Stimulated activated naive CD8-positive, alpha-beta T cell treated with anti-CD3 and anti-CD28 coated beads, Interleukin-15, Interleukin-2, amounts not matched to agents 100 ng/mL and 50 ng/mL, for 24 hours (primary cell): ENCODE measurements around the gene ADM2.
A peak's percentile ranks its signal among the peaks of the same experiment; 100 is the strongest.

ENCODE experiments used
- H3K27ac Mint-ChIP-seq: one replicate; pipeline ENCODE4 v1.8.0; 2021; ENCODE audit warnings: mild to moderate bottlenecking, mixed read lengths
- H3K27me3 Mint-ChIP-seq: one replicate; pipeline ENCODE4 v1.8.0; 2021; ENCODE audit warnings: mixed read lengths
- H3K36me3 Mint-ChIP-seq: one replicate; pipeline ENCODE4 v1.8.0; 2021; ENCODE audit warnings: low read depth, mixed read lengths
- H3K4me1 Mint-ChIP-seq: one replicate; pipeline ENCODE4 v1.8.0; 2021; ENCODE audit warnings: low read depth, mixed read lengths
- H3K4me3 Mint-ChIP-seq: one replicate; pipeline ENCODE4 v1.8.0; 2021; ENCODE audit warnings: mild to moderate bottlenecking, mixed read lengths
- H3K9me3 Mint-ChIP-seq: one replicate; pipeline ENCODE4 v1.8.0; 2021; ENCODE audit warnings: mixed read lengths

ADM2 gene

DNA sequence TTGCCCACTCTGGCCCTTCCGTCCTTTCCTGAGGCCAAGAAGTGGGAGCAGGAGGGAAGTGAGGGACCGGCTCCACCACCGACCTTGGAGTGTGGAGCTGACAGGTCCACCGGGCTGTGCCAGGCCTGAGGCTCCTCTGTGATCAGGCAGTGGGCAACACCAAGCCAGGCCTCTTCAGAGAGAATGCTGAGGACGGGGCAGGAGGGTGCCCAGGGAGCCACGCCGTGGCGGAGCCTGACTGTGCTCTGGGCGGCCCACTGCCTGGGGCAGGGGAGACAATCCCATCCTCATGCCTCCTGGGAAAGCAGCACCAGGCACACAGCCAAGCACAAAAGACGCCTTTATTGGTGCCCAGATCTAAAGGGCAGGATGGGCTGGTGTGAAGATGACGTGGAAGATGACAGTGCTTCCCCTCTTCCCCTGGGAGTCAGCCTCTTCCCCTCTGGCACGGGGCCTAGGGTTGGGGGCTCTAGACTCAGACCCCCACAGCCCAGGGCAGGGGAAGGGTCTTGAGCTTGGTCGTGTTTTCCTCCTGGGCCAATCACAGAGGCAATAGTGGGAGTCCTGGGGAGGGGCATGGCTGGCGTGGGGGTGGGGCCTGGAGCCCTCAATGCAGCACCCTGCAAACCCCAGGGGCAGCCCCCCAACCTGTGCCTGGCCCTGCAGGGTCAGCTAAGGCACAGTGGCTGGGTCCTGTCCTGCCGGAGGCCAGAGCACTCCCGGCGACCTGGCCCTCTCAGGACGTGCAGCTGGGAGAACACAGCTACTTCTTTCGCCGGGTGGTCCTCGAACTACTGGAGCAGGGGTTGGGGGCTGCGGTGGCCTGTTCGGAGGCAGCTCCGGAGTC lies 21.5 kb downstream of the ADM2 start:
- Mint-ChIP-seq H3K4me3 (no peak overlapping the region), H3K27me3 (no peaks in the 10 kb centered on the region), H3K9me3 (no peaks in the 10 kb centered on the region), H3K36me3 (no peaks in the 10 kb centered on the region), H3K4me1 (peaks cover 3% of the 10 kb centered on the region), H3K27ac (no peak overlapping the region)

DNA sequence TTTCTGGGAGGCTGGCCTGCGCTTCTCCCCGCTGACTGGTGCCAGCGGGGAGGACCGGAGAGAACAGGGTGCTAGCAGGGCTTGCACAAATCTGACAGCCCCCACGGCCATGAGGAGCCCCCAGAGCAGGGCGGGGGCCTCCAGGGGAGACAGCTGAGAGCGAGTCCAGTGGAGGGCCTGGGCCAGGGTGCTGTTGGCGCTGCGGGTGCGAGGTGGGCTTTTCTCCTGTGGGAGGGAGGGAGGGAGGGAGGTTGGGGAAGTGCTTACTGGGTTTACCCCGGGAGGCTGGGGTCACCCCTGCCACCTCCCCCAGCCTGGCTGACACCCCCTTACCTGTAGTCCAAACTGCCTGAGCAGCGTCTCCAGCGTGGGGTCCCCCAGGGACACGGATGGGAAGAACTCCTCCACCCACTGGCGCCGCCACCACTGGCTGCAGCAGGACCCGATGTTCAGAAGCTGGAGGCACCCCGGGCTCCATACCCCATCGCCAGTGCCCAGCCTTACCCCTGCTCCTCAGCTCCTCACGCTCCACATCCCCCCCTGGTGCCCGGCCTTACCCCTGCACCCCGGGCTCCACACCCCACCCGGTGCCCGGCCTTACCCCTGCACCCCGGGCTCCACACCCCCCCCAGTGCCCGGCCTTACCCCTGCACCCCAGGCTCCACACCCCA lies 22.3 kb downstream of the ADM2 start:
- Mint-ChIP-seq H3K27me3 (no peaks in the 10 kb centered on the region), H3K9me3 (no peaks in the 10 kb centered on the region), H3K4me3 (no peak overlapping the region), H3K27ac (no peak overlapping the region), H3K4me1 (peaks cover 3% of the 10 kb centered on the region), H3K36me3 (no peaks in the 10 kb centered on the region)

DNA sequence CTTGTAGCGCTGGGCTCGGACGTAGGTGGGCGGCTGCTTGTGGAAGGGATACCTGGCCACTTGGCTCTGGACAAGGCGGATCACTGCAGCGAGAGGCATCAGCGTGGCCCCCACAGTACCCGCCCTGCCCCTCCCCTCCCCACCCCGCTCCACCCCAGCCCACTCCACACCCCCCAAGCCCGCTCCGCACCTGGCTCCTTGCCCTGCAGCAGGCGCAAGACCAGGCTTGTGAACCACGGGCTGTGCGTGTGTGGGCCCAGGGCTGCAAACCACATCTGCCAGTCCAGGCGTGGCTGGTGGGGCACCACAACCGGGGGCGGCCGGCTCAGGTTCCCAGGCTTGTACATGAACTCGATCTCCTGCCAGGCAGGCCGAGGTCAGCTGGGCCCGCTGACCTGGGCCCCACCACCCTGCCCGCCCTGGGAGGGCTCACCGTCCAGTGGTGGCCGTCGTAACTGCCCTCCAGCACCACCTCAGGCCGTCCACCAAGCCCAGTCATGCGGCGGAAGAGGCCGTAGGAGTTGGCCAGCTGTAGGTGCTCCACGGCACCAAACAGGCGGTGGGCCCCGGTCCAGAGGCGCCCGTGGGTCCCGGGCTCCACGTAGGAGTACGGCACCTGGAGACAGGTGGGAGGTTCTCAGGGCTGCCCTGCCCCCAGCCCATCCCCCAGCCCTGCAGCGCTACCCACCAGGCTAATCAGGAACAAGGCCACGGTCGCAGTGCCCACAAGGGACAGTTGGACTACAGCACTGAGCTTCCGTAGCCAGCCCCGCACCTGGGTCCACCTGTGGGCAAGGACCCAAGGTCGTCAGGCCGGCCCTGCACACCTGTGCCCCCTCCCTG lies 23.2 kb downstream of the ADM2 start:
- H3K4me1 Mint-ChIP-seq = peaks cover 13% of the 10 kb centered on the region
- H3K27ac Mint-ChIP-seq = no peak overlapping the region
- H3K9me3 Mint-ChIP-seq = no peaks in the 10 kb centered on the region
- H3K27me3 Mint-ChIP-seq = no peaks in the 10 kb centered on the region
- H3K4me3 Mint-ChIP-seq = no peak overlapping the region
- H3K36me3 Mint-ChIP-seq = no peaks in the 10 kb centered on the region

DNA sequence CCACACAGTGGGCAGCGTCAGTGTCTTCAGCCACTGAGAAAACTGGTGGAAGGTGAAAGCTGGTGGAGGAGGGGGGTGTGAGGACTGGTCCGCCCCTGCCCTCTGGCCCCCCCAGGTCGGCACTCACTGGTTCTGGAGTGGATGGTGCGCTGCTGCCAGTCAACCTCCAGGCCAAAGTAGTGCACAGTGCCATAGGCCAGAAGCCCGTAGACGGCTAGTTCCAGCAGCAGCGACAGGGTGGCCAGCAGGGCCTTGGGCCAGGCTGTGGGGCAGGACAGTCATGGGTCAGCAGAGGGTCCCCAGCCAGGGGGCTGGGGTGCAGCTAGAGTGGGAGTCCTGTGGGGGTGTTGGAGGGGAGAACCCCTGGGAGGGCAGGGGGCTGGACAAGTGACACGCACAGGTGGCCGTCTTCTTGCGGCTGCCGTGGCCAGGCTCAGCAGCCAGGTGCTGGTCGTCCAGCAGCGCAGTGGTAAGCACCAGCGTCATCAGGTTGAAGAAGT lies 24.0 kb downstream of the ADM2 start:
- no peaks in the 10 kb centered on the region for H3K36me3 Mint-ChIP-seq
- H3K27me3 Mint-ChIP-seq = no peaks in the 10 kb centered on the region
- no peak overlapping the region for H3K27ac Mint-ChIP-seq
- no peak overlapping the region for H3K4me3 Mint-ChIP-seq
- H3K4me1 Mint-ChIP-seq = peaks cover 18% of the 10 kb centered on the region
- no peaks in the 10 kb centered on the region for H3K9me3 Mint-ChIP-seq

DNA sequence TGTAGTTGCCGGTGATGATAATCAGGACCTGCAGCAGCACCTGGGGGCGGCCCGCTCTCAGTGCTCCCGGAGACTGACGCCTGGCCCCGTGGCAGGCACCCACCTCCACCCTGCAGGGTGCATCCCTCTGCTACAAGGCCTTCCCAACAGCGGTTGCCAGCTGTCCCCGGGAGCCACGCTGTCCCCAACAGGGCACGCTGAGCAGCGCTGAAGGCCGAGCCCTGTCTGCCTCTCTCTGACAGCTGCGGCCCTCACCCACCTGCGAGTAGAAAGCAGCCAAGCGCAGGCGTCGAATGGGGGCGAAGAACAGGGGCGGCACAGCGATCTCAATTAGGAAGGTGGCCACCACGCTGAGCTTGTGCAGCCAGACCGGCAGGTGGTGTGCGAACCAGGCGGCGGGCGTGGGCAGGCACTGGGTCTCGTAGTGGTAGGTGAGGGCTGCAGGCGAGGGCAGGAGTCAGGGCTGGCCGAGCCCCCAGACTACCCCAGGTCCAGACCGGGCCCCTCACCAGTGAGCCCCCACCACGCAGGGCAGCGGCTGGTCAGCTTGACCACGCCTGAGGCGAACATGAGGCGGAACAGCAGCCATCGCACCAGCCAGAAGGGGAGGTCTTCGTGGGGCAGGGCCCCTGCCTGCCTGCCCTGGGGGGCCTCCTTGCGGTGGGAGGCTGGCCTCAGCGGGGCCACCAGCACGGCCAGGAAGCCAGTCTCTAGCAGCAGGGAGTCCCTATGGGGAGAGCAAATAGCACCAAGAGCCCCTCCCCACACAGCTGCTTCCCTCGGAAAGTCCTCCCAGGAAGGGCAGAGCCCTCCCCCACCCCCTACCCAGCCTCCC lies 24.6 kb downstream of the ADM2 start:
- Mint-ChIP-seq H3K36me3 (no peaks in the 10 kb centered on the region), H3K9me3 (no peaks in the 10 kb centered on the region), H3K4me3 (peak overlapping the region; percentile 91), H3K27me3 (no peaks in the 10 kb centered on the region), H3K27ac (no peak overlapping the region), H3K4me1 (peaks cover 18% of the 10 kb centered on the region)

DNA sequence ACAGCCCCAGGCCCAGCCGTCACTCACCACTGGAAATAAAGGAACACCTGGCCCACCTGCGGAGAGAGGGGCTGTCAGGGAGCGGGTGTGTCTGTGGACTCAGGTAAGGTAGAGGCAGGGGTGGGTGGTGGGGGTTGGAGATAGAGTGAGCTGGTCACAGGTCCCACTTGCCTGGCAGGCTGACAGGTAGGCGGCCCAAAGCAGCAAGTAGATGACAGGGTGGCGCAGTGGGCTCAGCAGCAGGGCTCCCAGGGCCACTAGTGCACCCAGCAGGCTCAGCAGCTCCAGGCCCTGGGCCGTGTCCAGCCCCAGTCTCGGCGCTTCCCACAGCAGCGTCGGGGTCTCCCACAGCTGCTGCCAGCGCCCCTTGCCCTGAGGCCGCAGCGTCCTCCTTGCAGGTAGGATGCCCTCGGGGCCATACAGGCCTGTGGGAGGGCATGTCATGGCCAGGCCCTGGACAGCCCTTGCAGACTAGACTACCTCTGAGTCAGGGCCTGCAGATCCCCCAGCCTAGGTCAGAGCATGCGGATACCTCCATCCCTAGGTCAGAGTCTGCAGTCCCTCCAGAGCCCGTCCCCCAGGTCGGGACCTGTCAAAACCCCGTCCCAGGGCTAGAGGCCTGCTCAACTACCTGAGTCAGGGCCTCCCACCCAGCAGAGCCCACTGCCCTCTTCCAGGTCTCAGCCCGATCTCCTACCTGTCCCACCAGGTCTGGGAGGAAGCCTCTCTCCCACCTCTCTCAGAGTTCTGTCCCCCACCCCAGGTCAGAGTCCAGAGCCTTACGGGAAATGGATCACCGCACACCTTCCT lies 25.5 kb downstream of the ADM2 start:
- peak overlapping the region; percentile 81 for H3K27ac Mint-ChIP-seq
- H3K4me1 Mint-ChIP-seq = peaks cover 18% of the 10 kb centered on the region
- no peaks in the 10 kb centered on the region for H3K27me3 Mint-ChIP-seq
- H3K9me3 Mint-ChIP-seq = no peaks in the 10 kb centered on the region
- H3K4me3 Mint-ChIP-seq = peak overlapping the region; percentile 91
- no peaks in the 10 kb centered on the region for H3K36me3 Mint-ChIP-seq

DNA sequence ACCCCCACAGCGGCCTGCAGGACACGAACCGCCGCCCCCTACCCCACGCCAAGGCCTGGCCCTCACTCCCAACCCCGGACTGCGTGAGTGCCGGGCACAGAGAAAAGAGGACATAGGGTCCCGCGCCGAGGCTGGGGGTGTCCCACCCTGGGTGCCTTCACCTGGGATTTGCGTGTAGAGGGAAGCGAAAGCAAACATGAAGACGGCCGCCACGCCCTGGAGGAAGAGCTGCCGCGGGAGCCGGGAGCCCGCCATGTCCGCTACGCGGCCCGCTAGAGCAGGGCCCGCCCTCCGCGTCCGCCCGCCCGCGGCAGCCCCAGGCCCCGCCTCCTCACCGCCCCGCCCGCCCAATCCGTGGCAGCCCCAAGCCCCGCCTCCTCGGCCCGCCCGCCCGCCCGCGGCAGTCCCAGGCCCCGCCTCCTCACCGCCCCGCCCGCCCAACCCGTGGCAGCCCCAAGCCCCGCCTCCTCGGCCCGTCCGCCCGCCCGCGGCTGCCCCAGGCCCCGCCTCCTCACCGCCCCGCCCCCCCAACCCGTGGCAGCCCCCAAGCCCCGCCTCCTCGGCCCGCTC lies 26.2 kb downstream of the ADM2 start, which contains the start of gene LMF2:
Gene LMF2, minus strand, starts transcription at position 282 of the 570 bp plus-strand sequence. Its CDS starts 27 bp downstream, at position 255.
- H3K36me3 Mint-ChIP-seq = peaks cover 7% of the 10 kb centered on the region
- no peaks in the 10 kb centered on the region for H3K27me3 Mint-ChIP-seq
- H3K4me1 Mint-ChIP-seq = peaks cover 25% of the 10 kb centered on the region
- H3K4me3 Mint-ChIP-seq = peak within 1 kb of the TSS; percentile 94
- H3K9me3 Mint-ChIP-seq = no peaks in the 10 kb centered on the region
- H3K27ac Mint-ChIP-seq = peak within 1 kb of the TSS; percentile 97

DNA sequence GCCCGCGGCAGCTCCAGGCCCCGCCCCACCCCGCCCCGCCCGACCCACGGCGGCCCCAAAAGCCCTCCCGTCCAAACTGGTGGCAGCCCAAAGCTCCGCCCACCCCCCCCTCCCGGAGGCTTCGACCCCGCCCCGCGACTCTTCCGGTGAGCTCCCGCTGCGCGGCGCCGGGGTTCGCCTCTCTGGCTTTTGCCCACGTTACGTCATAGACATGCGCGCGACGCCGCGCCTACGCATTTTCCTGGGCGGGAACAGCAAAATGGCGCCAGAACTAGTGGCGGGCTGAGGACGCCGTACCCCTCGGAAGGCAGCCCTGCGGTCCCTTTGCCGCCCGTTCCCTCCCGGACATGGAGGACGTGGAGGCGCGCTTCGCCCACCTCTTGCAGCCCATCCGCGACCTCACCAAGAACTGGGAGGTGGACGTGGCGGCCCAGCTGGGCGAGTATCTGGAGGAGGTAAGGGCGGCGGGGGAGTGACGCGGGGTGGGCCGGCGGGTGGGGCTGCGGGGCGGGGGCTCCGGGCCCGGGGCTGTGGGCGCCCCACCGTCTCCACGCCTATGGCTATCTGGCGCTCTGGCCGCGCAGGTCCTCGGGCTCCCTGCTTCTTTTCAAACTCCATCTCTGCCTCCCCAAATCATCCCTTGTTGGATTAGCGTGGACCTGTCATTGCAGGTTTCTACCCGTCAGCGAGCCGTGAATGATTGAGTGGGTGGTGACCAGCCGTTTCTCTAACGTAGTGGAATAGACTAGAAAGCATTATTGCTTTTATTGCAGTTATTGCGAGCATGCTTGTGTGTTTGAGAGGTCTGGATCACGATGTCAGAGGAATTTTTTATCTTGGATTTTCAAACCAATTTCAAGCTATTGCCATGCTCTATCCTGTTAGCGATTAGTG lies 26.9 kb downstream of the ADM2 start, which contains the start of gene NCAPH2:
Gene NCAPH2, plus strand, starts transcription at position 234 of the 894 bp plus-strand sequence. Its CDS starts 114 bp downstream, at position 348.
- Mint-ChIP-seq H3K9me3 (no peaks in the 10 kb centered on the region), H3K4me1 (peaks cover 29% of the 10 kb centered on the region), H3K27ac (peak within 1 kb of the TSS; percentile 97), H3K36me3 (peaks cover 11% of the 10 kb centered on the region), H3K4me3 (peak within 1 kb of the TSS; percentile 94), H3K27me3 (no peaks in the 10 kb centered on the region)

DNA sequence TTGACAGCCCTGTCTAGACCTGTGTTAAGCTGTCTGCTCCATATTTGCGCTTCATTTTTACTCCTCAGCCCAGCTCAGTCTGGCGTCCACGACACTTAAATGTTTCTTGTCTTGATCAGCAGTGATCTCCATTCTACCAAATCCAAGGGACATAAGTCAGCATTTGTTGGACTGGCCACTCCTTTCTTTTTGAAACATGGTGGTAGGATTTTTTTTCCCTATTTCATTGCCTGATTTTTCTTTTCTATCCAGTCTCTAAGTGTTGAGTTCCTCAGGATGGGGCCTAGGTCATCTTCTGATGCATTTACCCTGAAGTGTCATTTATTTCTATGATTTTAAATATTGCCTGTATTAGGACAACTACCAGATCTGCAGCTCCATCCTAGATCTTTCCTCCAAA lies 27.6 kb downstream of the ADM2 start:
- H3K4me3 Mint-ChIP-seq = peak overlapping the region; percentile 94
- no peaks in the 10 kb centered on the region for H3K9me3 Mint-ChIP-seq
- H3K4me1 Mint-ChIP-seq = peaks cover 29% of the 10 kb centered on the region
- no peaks in the 10 kb centered on the region for H3K27me3 Mint-ChIP-seq
- H3K27ac Mint-ChIP-seq = peak overlapping the region; percentile 97
- peaks cover 11% of the 10 kb centered on the region for H3K36me3 Mint-ChIP-seq

DNA sequence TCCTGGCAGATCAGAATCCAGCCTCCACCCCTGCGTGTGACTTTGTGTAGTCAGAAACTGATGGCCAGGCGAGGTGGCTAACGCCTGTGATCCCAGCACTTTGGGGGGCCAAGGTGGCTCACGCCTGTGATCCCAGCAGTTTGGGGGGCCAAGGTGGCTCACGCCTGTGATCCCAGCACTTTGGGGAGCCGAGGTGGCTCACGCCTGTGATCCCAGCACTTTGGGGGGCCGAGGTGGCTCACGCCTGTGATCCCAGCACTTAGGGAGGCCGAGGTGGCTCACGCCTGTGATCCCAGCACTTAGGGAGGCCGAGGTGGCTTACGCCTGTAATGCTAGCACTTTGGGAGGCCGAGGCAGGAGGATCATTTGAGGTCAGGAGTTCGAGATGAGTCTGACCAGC lies 31.8 kb downstream of the ADM2 start:
- H3K36me3 Mint-ChIP-seq = peaks cover 37% of the 10 kb centered on the region
- H3K9me3 Mint-ChIP-seq = no peaks in the 10 kb centered on the region
- H3K4me3 Mint-ChIP-seq = no peak overlapping the region
- H3K4me1 Mint-ChIP-seq = peaks cover 31% of the 10 kb centered on the region
- H3K27me3 Mint-ChIP-seq = no peaks in the 10 kb centered on the region
- no peak overlapping the region for H3K27ac Mint-ChIP-seq

DNA sequence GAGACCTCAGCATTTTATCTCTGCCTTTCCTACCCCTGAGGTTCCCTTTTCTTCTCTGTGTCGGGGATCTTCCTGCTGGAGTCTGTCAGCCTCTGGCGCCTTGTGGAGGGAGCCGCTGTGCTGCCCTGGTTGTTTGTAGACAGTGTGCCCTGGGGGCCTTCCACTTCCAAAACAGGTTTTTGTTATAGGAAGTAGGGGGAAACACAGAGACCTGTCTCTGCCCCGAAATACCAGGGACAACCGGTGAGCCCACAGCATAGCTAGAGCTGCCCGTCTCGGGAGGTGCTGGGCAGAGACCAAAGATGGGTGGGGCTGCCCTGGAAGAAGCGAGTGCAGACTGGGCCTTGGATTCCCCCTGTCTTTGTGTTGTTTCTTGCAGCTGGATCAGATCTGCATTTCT lies 34.7 kb downstream of the ADM2 start:
- Mint-ChIP-seq H3K9me3 (no peaks in the 10 kb centered on the region), H3K27ac (no peak overlapping the region), H3K36me3 (peaks cover 52% of the 10 kb centered on the region), H3K4me3 (no peak overlapping the region), H3K4me1 (peaks cover 17% of the 10 kb centered on the region), H3K27me3 (no peaks in the 10 kb centered on the region)

DNA sequence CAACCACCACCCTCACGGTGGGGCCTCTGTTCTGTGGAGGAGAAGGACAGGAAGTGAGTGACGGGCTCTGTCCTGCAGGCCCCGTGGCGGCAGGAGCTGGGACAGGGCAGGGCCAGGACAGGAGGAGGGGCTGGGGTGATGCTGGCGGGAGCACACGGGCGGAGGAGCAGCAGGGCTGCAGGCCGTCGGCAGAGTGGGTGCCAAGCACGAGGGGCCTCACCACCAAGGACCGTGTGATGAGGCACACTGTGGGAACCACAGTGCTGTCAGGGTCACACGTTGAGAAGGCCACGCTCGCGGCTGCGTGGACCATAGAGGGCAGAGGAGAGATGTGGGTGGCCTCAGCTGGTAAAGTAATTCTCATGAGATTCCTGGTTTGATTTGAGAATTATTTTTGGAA lies 35.5 kb downstream of the ADM2 start:
- Mint-ChIP-seq H3K27ac (no peak overlapping the region), H3K9me3 (no peaks in the 10 kb centered on the region), H3K4me3 (no peak overlapping the region), H3K4me1 (peaks cover 16% of the 10 kb centered on the region), H3K36me3 (peaks cover 52% of the 10 kb centered on the region), H3K27me3 (no peaks in the 10 kb centered on the region)
